Immature natural killer cell (primary cell): ENCODE measurements around the gene ADGRD1. TPM values are rescaled to one million over a fixed set of nuclear protein-coding genes. Genes with fewer than 3 reads are reported as not detected.

Source experiments
- DNase-seq, 3 donors: peaks; one replicate each; pipeline ENCODE4 v3.0.0; 2022; ENCODE audit warnings: mixed read lengths in 1 of 3
- H3K27ac Mint-ChIP-seq, 6 donors: one replicate each; pipeline ENCODE4 v1.8.0; 2020; ENCODE audit warnings: mixed read lengths in 6 of 6, mild to moderate bottlenecking in 5 of 6, inconsistent platforms in 4 of 6, moderate library complexity in 3 of 6
- H3K27me3 Mint-ChIP-seq, 3 donors: one replicate each; pipeline ENCODE4 v1.8.0; 2020 to 2021; ENCODE audit warnings: low read depth in 3 of 3, mild to moderate bottlenecking in 3 of 3, mixed read lengths in 3 of 3, moderate library complexity in 3 of 3, inconsistent platforms in 1 of 3
- H3K36me3 Mint-ChIP-seq, 3 donors: one replicate each; pipeline ENCODE4 v1.8.0; 2020; ENCODE audit warnings: mixed read lengths in 3 of 3, inconsistent platforms in 2 of 3, mild to moderate bottlenecking in 2 of 3
- H3K4me1 Mint-ChIP-seq, 2 donors: one replicate each; pipeline ENCODE4 v1.8.0; 2020; ENCODE audit warnings: inconsistent platforms in 2 of 2, mild to moderate bottlenecking in 2 of 2, mixed read lengths in 2 of 2, moderate library complexity in 1 of 2
- H3K4me3 Mint-ChIP-seq, 5 donors: one replicate each; pipeline ENCODE4 v1.8.0; 2020; ENCODE audit warnings: mild to moderate bottlenecking in 5 of 5, mixed read lengths in 5 of 5, inconsistent platforms in 3 of 5, moderate library complexity in 3 of 5
- H3K9me3 Mint-ChIP-seq, 6 donors: one replicate each; pipeline ENCODE4 v1.8.0; 2020; ENCODE audit warnings: mild to moderate bottlenecking in 6 of 6, mixed read lengths in 6 of 6, inconsistent platforms in 4 of 6, moderate library complexity in 3 of 6
- polyA plus RNA-seq, 3 donors: library from polyadenylated mRNA; unstranded; fragments of 300-500 nt; fragmentation: Illumina TruSeq; gene quantifications; one replicate each; pipeline ENCODE4 v1.2.3, GENCODE V29; 2021

Gene ADGRD1
- polyA plus RNA-seq, 3 donors from 2014 or later = not detected

- Mint-ChIP-seq H3K27ac (no peak overlapping the region), H3K4me3 (no peak overlapping the region), H3K9me3 (no peaks in the 10 kb centered on the region), H3K27me3 (peaks cover 0 to 5% (median 4%) of the 10 kb centered on the region in 3 donors), H3K36me3 (no peaks in the 10 kb centered on the region), H3K4me1 (no peaks in the 10 kb centered on the region)
- DNase-seq = no peak
These were observed 21.4 kb downstream of the ADGRD1 start for GRCh38 chr12:130975116-130975515.

- Mint-ChIP-seq H3K4me1 (no peaks in the 10 kb centered on the region), H3K27me3 (peaks cover 4 to 9% (median 4%) of the 10 kb centered on the region in 3 donors), H3K27ac (no peak overlapping the region), H3K4me3 (no peak overlapping the region), H3K36me3 (no peaks in the 10 kb centered on the region), H3K9me3 (no peaks in the 10 kb centered on the region)
- DNase-seq = no peak
These were observed 22.5 kb downstream of the ADGRD1 start for GRCh38 chr12:130976171-130976720.

- Mint-ChIP-seq H3K36me3 (no peaks in the 10 kb centered on the region), H3K27me3 (peaks cover 4 to 9% (median 5%) of the 10 kb centered on the region in 3 donors), H3K9me3 (no peaks in the 10 kb centered on the region), H3K4me3 (no peak overlapping the region), H3K27ac (no peak overlapping the region), H3K4me1 (no peaks in the 10 kb centered on the region)
- no peak for DNase-seq
These were observed 23.5 kb downstream of the ADGRD1 start for GRCh38 chr12:130977046-130977742.

- no peak overlapping the region for H3K4me3 Mint-ChIP-seq
- no peak for DNase-seq
- no peak overlapping the region for H3K27ac Mint-ChIP-seq
- no peaks in the 10 kb centered on the region for H3K36me3 Mint-ChIP-seq
- H3K4me1 Mint-ChIP-seq = no peaks in the 10 kb centered on the region
- no peaks in the 10 kb centered on the region for H3K9me3 Mint-ChIP-seq
- peaks cover 5 to 8% (median 8%) of the 10 kb centered on the region in 3 donors for H3K27me3 Mint-ChIP-seq
These were observed 24.0 kb downstream of the ADGRD1 start for GRCh38 chr12:130977743-130978095.

GRCh38 chr12:130978785-130979184 lies 25.1 kb downstream of the ADGRD1 start:
- no peak for DNase-seq
- H3K4me1 Mint-ChIP-seq = no peaks in the 10 kb centered on the region
- H3K36me3 Mint-ChIP-seq = no peaks in the 10 kb centered on the region
- no peaks in the 10 kb centered on the region for H3K9me3 Mint-ChIP-seq
- H3K27ac Mint-ChIP-seq = no peak overlapping the region
- H3K27me3 Mint-ChIP-seq = peaks cover 5 to 12% (median 8%) of the 10 kb centered on the region in 3 donors
- H3K4me3 Mint-ChIP-seq = no peak overlapping the region

- Mint-ChIP-seq H3K4me1 (no peaks in the 10 kb centered on the region), H3K27ac (no peak overlapping the region), H3K27me3 (peaks cover 5 to 8% (median 8%) of the 10 kb centered on the region in 3 donors), H3K9me3 (no peaks in the 10 kb centered on the region), H3K36me3 (no peaks in the 10 kb centered on the region), H3K4me3 (no peak overlapping the region)
- no peak for DNase-seq
These were observed 27.5 kb downstream of the ADGRD1 start for GRCh38 chr12:130981074-130981742.

- Mint-ChIP-seq H3K9me3 (no peaks in the 10 kb centered on the region), H3K27me3 (peaks cover 5 to 8% (median 8%) of the 10 kb centered on the region in 3 donors), H3K27ac (no peak overlapping the region), H3K4me3 (no peak overlapping the region), H3K4me1 (no peaks in the 10 kb centered on the region), H3K36me3 (no peaks in the 10 kb centered on the region)
- no peak for DNase-seq
These were observed 28.2 kb downstream of the ADGRD1 start for GRCh38 chr12:130981911-130982310.

GRCh38 chr12:130982565-130983225 lies 29.0 kb downstream of the ADGRD1 start:
- Mint-ChIP-seq H3K27ac (no peak overlapping the region), H3K4me1 (no peaks in the 10 kb centered on the region), H3K27me3 (peaks cover 5 to 8% (median 8%) of the 10 kb centered on the region in 3 donors), H3K36me3 (no peaks in the 10 kb centered on the region), H3K9me3 (no peaks in the 10 kb centered on the region), H3K4me3 (no peak overlapping the region)
- no peak for DNase-seq

- Mint-ChIP-seq H3K36me3 (no peaks in the 10 kb centered on the region), H3K27me3 (peaks cover 5 to 9% (median 8%) of the 10 kb centered on the region in 3 donors), H3K4me1 (no peaks in the 10 kb centered on the region), H3K9me3 (no peaks in the 10 kb centered on the region), H3K4me3 (no peak overlapping the region), H3K27ac (no peak overlapping the region)
- DNase-seq = no peak
These were observed 29.8 kb downstream of the ADGRD1 start for GRCh38 chr12:130983328-130984017.

- no peak for DNase-seq
- no peaks in the 10 kb centered on the region for H3K36me3 Mint-ChIP-seq
- H3K27me3 Mint-ChIP-seq = peaks cover 5 to 9% (median 8%) of the 10 kb centered on the region in 3 donors
- H3K27ac Mint-ChIP-seq = no peak overlapping the region
- H3K4me3 Mint-ChIP-seq = no peak overlapping the region
- H3K4me1 Mint-ChIP-seq = no peaks in the 10 kb centered on the region
- no peaks in the 10 kb centered on the region for H3K9me3 Mint-ChIP-seq
These were observed 30.7 kb downstream of the ADGRD1 start for GRCh38 chr12:130984183-130985058.

- Mint-ChIP-seq H3K4me3 (no peak overlapping the region), H3K4me1 (peaks cover 0 to 4% of the 10 kb centered on the region in 2 donors), H3K9me3 (no peaks in the 10 kb centered on the region), H3K27me3 (peaks cover 3 to 17% (median 3%) of the 10 kb centered on the region in 3 donors), H3K36me3 (no peaks in the 10 kb centered on the region), H3K27ac (no peak overlapping the region)
- DNase-seq = no peak
These were observed 33.6 kb downstream of the ADGRD1 start for GRCh38 chr12:130987151-130987931.

GRCh38 chr12:130988261-130988660 lies 34.6 kb downstream of the ADGRD1 start:
- peaks cover 2 to 12% (median 3%) of the 10 kb centered on the region in 3 donors for H3K27me3 Mint-ChIP-seq
- H3K4me3 Mint-ChIP-seq = no peak overlapping the region
- no peaks in the 10 kb centered on the region for H3K9me3 Mint-ChIP-seq
- no peak overlapping the region for H3K27ac Mint-ChIP-seq
- peaks cover 0 to 11% of the 10 kb centered on the region in 2 donors for H3K4me1 Mint-ChIP-seq
- no peaks in the 10 kb centered on the region for H3K36me3 Mint-ChIP-seq
- DNase-seq = no peak
